Epithelial cell of esophagus (primary cell): ENCODE data around the gene SLC10A1.
A peak's percentile ranks its signal among the peaks of the same experiment; 100 is the strongest.

Experiments
- DNase-seq: peaks from one replicate; pipeline ENCODE4 v3.0.0; 2010; ENCODE audit warnings: low read depth
- H3K4me3 ChIP-seq: 2 replicates; pipeline ENCODE4 v1.5.1; 2011; ENCODE audit warnings: mild to moderate bottlenecking, low read length, control low read depth
- CTCF ChIP-seq: IDR thresholded peaks from 2 replicates; pipeline ENCODE4 v1.5.1; 2011; ENCODE audit warnings: low read depth, mild to moderate bottlenecking, low read length, control low read depth, inconsistent platforms; ENCODE audit not compliant: insufficient read depth; ENCODE audit errors: missing control alignments

The SLC10A1 gene

GRCh38 chr14:69796797-69797500, at the start of gene SLC10A1:
SLC10A1 (minus strand) TSS chr14:69797241; CDS start chr14:69797155, 86 bp downstream.
- H3K4me3 ChIP-seq = no peak within 1 kb of the TSS
- DNase-seq = no peak
- TF ChIP-seq CTCF = no peak

GRCh38 chr14:69845787-69846186, 48.7 kb upstream of the SLC10A1 start:
- no peak for TF ChIP-seq CTCF
- peak; percentile 16 for DNase-seq
- H3K4me3 ChIP-seq = no peak overlapping the region

GRCh38 chr14:69845050-69845581, 48.1 kb upstream of the SLC10A1 start:
- no peak for TF ChIP-seq CTCF
- no peak overlapping the region for H3K4me3 ChIP-seq
- DNase-seq = no peak

GRCh38 chr14:69844171-69844570, 47.1 kb upstream of the SLC10A1 start:
- no peak for DNase-seq
- H3K4me3 ChIP-seq = no peak overlapping the region
- no peak for TF ChIP-seq CTCF

GRCh38 chr14:69842686-69843420, 45.8 kb upstream of the SLC10A1 start:
- TF ChIP-seq CTCF = no peak
- H3K4me3 ChIP-seq = no peak overlapping the region
- DNase-seq = no peak

- H3K4me3 ChIP-seq = no peak overlapping the region
- DNase-seq = no peak
- no peak for TF ChIP-seq CTCF
Measured at GRCh38 chr14:69841656-69842055, 44.6 kb upstream of the SLC10A1 start.

- no peak overlapping the region for H3K4me3 ChIP-seq
Measured at GRCh38 chr14:69839661-69840060, 42.6 kb upstream of the SLC10A1 start.

More at GRCh38 chr14:69839661-69840060, 42.6 kb upstream of the SLC10A1 start:
- TF ChIP-seq CTCF = no peak
- DNase-seq = no peak
